Activated CD4-positive, CD25-positive, alpha-beta regulatory T cell treated with anti-CD3 and anti-CD28 coated beads, Interleukin-2, amount 50 U/mL, for 72 hours (primary cell): ENCODE measurements around the gene VSIG4.
"Not testable (repeated sequence)": the region's sequence is repeated elsewhere in the genome, so short reads cannot be mapped to it uniquely, and the experiment has no call there.

Experiments
- DNase-seq: peaks from one replicate; pipeline ENCODE4 v3.0.0; 2021

VSIG4 gene

DNA sequence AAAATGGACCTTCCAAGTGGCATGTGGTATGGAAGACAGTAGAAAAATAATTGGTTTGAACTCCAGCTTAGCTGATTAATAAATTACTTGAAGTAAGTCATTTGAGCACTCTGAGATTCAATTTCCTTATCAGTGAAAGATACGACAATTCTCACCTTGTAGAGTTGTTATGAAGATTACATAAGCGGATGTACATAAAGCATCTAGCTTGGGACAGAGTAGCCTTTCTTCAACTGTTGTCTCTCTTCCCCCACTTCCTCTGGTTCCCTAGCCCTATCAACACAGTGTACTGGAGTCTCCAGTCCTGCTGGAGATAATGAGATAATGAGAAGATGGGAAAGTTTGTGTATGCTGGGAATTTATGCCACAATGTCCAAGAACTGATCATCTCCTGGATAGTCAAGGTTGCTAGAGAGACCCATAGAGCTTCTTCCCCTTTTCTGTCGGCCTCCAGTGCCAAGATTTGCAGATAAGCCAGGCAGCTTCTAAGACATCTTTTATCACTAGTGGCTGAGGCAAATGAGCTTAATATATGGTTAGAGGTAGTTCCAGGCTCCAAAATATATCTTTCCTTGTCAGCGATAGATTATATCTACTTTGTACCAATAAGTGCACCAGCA, 33.9 kb downstream of the VSIG4 start:
- DNase-seq = no peak

DNA sequence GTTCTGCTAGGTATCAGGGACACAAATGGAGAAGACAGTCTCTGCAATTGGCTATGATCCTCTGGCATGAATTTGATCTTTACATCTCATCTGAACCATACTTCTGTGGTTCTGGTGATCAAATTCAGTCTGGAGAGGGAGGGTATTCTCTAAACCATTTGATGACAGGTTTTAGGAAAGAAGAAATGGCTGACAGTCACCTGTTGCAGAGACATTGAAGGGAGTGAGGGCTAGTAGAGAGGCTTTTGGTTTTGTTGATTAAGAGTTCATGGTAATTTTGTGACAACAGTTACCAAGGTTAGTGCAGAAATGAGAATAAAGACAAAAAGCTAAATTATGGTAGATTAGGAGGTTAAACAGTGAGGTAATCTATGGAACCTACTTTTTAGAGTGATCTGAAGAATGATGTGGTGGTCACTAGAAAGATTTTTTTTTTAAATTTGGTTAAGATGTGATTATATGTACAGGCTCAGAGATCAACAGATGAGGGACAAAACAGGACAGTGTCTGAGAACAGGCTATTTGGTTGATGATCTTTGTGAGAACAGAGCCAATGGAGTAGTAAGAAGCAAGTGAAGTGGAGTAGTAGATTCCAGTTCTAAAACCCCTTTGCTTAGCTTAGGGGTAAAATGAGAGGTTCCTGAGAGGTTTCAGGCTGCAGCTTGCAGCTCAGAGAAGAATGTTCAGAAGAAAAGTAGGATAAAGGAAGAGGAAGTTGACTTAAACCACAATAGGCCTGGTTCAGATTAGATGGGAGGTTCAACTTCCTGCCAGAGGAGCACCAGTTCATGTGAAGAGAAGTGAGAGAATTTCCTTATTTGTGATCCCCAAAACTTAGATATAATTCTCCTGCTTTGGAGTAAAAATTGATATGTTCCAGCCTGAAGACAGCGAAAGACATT, 34.7 kb downstream of the VSIG4 start:
- DNase-seq = no peak

DNA sequence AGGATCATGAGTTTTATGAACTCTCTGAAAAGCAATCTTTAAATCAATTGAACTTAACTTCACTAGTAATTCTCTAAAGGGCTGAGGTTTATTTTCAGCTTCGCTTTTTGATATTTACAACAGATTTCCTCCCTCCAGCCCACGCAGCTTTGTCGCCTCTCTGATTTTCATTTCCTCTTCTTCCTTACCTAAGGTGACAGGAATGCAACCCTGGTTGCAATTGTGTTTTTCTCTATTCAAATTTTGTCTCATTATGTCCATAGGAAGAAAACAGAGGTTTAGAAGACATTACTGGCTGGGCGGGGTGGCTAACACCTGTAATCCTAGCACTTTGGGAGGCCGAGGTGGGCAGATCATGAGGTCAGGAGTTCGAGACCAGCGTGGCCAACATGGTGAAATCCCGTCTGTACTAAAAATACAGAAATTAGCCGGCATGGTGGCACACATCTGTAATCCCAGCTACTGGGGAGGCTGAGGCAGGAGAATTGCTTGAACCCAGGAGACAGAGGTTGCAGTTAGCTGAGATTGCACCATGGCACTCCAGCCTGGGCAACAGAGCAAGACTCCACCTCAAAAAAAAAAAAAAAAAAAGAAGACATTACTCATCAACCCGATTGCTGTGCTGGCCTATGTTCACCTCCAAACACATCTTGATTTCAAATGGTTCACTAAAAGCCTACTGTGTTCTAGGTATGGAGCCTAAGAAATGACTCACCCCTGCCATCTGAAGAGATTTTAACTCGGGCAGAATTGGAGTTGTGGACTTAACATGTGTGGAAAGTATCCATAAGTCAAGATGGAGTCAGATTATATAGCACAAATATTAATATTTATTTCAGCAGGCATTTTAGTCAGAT, 36.8 kb downstream of the VSIG4 start:
- no peak for DNase-seq

DNA sequence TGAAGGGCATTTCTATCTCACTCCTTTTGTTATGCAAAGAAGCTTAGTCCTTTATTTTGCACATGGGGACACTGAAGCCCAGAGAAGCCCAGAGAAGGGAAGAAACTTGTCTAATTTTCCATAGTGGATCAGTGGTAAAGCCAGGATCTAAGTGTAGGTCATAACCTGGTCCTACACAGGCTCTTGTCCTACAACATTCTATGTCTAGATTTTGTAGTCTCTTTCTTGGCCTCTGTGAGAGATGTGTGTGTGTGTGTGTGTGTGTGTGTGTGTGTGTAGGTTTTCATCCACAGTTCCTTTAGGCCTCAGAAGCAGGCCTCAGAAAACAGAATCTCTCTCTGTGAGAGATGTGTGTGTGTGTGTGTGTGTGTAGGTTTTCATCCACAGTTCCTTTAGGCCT, 38.3 kb downstream of the VSIG4 start:
- no peak for DNase-seq

DNA sequence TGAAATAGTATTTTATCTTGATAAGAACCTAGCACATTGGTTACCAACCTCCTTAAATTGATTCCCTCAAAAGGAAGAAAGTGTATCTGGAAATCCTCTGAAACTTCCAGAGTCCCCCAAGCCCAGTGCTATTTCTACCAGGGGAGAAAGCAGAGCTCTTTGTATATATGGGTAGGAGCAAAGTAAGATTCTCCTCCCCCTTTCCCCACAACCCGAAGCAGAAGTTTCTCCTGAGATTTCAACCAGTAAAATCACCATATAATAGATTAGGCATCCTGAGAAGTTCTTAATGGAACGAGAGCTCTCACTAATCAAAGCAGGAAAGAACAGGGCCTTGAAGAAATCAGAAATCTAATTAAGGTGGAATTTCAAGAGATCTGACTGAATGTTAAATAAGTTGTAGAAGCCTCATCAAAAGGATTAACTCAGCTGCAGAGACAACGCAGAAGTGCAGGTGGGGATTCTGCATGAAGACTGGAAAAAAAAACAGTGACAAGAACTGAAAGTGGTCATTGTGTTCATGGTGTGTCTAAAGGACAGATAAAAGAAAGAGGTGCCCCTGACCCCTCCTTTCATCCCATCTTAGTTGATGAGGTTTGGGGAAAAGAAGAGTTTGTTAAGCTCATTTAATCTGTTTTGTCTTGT, 39.1 kb downstream of the VSIG4 start:
- DNase-seq = no peak

DNA sequence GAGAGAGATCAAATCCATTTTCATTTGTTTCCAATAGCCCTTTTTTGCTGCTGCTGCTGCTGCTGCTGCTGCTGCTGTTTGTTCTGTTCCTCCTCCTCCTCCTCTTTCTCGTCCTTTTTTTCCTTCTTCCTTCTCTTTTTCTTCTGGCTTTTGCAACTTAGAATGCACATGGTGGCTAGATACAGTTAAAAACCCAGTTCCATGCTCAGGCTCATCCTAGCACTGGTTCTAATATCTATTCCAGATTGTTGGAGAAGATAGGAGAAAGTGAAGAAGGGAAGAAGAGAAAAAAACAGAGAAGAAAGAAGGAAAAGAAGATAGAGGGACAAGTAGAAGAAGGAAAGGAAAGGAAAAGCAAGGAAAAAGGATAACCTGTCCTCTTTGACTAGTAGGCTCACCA, 39.7 kb downstream of the VSIG4 start:
- DNase-seq = no peak

DNA sequence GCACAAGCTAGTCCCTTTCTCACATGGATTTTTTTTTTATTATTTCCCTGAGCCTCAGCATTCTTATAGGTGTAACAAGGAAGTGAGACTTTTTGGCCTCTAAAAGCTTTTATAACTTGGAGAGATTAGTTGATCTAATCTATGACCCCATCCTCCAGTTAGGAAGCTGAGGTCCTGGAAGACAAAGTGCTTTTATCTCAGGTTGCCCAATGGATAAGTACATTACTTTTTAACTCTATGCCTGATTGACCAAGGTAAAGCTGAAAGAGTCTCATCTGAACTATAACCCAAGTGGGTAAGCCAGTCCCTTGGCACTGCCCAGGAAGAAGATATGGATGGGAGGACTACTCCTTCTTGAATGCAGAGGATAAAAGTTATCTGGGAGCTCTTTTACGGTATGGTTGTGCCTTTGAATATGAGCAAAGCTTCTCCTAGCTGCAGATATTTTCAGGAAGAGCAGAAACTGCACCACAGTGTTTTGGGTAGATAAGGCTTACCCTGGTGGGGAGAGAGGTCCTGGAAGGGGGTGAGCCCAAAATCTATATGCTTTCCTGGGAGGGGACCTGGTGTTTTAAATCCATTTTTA, 40.2 kb downstream of the VSIG4 start:
- no peak for DNase-seq

DNA sequence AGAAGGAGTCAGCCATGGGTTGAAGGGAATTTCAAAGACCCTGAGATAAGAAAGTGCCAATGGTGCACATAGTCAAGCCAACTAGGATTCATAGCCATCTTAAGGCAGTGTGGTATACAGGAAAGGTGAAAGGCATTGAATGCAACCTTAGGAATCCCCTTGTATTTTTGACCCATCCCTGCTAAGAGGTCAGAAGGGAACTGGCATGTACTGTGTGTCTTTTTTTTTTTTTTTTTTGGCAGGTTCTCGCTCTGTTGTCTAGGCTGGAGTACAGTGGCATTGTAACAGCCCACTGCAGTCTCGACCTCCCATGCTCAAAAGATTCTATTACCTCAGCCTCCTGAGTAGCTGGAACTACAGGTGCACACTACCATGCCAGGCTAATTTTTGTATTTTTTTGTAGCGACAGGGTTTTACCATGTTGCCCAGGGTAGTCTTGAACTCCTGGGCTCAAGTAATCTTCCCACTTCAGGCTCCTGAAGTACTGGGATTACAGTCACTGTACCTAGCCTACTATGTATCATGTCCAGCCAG, 40.8 kb downstream of the VSIG4 start:
- no peak for DNase-seq

DNA sequence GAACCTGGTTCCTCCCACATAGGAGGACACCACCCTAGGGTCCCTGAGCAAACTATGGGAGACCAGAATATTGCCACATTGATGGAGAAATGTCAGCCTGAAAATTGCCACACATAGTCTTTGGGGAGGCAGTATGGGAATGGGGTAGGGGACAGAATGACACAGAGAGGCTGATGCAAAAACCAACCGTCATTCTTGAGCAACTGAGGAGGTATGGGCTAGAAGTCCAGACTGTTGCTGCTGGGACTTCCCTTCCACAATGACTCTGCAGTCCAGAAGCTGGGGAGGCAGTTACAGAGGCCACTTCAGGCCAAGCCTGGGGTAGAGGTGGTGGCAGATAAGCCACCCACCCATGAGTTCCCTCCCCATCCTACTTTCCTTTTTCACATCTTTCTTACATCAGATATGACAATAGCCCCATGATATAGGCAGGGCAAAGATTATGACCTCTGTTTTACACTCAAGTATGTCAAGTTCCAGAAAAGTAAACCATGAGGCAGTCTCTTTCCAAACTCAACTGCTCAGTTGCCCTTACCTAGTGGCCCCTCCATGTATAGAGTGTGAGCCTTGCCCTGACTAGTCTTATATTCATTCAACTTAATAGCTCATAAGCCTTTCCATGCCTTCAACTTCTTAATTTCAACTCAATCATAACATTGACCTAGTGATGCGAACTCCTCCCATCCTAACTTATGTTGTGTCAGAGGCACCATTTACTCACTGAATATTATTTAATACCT, 41.7 kb downstream of the VSIG4 start:
- no peak for DNase-seq

DNA sequence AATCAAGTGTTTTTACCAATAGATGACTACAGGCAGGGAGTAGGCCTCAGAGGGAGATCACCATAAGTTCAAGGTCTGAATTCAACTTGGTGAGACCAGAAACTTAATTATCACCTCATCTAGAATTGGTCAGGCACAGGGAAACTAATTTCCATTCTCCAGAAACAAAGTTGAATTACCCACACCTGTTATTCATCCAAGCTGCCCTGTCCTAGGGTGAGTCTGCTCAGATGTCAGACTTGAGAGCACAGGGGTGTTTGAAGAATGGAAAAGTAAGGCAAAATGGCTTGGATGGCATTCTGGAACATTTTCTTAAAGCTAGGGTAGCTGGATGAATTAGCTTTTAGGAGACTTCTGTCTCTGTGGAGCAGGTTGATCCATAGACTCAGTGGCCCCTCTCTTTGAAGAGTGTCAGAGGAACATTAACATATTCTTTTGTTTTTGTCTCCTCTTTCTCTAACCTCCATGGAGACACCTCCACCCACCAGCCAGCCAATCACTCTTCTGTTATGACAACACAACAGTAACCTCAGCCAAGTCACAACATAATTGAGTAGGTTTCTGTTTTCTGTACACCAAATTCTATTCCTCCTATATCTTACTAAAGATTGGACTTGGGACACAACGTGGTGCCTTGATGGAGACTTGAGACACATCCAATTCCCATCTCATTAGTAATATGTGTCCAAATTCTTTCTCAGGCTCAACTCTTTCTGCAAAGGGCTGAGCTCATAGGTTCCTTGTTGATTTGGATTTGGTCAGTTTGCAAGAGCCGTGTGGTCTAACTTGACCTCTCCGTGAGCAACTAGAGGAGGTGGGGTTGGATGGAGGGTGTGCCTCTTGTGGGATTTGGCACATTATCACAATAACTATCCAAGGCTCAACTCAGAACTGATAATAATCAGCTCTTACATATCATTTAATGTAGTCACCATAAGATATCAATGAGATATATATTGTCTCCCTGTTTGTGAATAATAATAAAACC, 45.1 kb downstream of the VSIG4 start:
- DNase-seq = no peak

DNA sequence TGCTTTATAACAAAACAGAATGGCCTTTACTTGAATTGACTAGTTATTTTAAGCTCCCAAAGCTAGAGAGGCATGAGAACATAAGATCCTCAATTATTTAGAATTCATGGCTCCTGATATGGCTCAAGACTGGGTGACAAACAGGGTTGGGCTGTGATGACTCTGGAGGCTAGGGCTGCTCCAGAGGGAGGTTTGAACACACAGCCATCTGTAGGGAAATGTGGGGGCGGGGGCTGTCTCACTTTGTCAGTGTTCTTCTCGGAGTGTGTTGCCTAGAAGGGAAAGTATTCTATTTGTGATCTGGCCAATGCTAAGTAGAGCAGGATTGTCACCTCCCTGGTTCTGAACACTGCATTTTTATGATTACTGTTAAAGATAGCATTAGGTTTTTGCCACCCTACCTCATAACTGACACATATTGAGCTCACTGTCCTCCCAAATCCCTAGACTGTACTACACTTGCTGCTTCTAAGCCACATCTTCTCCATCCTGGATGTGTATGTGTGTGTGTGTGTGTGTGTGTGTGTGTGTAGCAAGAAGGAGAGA, 45.9 kb downstream of the VSIG4 start:
- no peak for DNase-seq

DNA sequence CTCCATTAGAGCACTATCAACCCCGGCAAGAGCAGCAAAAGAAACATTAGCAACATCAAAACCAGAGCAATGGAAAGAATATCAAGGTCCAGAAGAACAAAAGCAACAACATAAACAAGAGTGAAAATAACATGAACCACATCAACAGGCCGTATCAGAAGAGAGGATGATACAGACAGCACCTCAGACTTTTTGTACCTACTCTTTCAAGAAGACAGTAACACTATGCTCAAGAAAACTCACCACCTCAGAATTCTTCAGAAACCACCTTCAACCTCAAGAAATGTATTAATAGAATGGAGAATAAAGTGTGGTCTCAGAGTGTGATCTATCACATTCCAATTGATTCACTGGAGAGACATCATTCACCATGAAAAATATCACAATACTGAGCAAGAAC, 46.5 kb downstream of the VSIG4 start:
- DNase-seq = no peak

DNA sequence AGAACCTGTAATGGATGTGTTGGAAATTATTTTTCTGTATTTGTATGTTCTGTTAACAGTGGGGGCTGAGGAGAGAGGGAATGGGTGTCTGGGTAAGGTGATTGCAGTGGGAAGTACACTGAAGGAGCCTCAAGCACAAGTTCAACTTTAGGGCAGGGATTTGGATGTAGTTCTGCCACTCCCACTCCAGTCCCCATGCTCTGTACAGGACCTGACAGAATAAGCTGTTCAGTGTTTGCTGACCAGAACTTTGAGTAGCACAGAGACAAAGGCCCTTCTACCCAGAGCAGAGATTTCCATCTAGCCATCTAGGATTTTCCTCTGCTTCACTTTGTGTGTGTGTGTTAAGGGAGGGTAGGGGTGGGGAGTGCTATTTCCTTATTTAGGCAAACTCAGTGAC, 49.2 kb downstream of the VSIG4 start:
- DNase-seq = no peak

DNA sequence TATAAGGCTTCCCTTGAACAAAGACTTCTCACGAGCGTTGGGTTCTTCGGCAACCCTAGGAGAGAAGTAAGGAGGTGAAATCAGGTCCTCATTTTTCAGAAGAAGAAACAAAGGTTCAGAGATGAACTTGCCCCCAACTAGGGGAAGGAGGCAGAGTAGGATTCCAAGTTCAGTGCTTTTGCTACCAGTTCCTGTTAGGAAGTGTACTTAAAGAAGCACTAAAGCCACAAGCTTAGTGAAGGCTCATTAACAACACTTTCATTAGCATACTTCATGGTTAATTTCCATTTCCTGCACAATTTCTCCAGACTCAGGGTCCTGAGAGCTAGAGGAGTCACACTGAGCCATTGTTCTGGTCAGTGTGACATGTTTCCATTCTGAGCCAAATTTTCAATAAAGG, 52.1 kb downstream of the VSIG4 start:
- no peak for DNase-seq

DNA sequence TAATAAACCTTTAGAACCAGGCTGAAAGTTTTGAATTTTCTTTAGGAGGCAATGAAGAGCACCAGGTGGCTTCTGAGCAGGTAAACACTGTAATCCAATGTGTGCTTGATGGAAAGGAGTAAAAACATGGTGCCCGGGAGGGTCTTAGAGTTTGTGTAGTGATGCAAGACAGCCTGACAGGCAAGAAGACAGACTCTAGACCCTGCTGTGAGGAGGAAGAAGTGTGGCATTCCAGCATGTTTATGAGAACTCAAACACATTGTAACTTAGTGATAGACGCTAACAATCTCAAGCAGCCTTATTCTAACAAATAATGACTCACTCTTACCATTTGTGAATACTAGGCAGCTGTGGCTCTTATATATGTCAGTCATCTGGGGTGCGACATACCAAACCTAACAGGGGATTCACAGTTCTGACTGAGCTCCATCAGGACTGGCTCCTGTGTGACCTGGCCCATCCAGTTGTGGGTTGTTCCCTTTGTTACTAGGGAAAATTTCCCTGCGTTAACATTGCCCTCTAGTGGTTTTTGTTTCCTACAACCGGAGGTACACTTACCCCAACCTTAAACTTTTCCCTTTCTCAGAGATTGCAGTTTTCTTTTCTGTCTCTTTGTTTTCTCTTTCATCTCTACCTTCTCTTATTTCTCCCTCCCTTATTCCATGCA, 53.8 kb downstream of the VSIG4 start:
- DNase-seq = no peak

DNA sequence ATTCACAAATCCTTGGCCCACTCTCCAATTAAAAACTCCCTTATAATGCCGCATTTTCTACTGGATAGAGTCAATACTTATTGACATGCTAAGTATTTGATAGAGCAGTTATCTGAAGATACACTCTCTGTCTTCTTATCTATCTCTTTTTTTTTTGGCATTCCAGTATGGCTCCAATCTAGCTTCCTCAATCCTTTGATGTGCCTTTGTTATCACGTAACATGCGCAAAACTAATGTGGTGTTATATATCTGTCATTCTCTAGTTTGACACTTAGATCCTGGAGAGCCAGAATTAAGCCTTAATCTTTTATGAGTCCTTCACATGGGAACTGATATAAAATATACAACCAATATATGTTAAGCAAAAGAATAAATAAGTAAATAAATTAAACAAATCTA, 54.7 kb downstream of the VSIG4 start:
- no peak for DNase-seq

DNA sequence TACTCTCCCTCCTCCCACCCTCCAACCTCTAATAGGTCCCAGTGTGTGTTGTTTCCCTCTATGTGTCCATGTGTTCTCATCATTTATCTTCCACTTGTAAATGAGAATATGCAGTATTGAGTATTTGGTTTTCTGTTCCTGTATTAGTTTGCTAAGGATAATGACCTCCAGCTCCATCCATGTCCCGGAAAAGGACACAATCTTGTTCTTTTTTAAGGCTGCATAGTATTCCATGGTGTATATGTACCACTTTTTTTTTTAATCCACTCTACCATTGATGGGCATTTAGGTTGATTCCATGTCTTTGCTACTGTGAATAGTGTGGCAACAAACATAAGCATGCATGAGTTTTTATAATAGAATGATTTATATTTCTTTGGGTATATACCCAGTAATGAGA, 62.7 kb downstream of the VSIG4 start:
- not testable (repeated sequence) for DNase-seq

DNA sequence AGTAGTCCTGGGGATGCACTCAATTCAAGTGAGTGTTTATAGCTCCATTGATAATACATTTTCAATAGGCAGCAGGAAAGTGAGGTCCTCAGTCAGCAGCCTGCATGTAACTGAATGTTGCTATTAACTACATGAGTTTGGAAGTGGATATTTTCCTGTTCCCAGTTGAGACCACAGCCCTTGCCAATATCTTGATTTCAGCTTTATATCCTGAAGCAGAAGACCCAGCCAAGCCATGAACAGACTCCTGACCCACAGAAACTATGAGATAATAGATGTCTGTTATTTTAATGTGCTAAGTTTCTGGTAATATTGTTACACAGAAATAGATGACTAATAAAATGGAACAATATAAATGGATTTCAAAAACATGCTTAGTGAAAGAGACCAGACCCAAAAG, 63.7 kb downstream of the VSIG4 start:
- no peak for DNase-seq

DNA sequence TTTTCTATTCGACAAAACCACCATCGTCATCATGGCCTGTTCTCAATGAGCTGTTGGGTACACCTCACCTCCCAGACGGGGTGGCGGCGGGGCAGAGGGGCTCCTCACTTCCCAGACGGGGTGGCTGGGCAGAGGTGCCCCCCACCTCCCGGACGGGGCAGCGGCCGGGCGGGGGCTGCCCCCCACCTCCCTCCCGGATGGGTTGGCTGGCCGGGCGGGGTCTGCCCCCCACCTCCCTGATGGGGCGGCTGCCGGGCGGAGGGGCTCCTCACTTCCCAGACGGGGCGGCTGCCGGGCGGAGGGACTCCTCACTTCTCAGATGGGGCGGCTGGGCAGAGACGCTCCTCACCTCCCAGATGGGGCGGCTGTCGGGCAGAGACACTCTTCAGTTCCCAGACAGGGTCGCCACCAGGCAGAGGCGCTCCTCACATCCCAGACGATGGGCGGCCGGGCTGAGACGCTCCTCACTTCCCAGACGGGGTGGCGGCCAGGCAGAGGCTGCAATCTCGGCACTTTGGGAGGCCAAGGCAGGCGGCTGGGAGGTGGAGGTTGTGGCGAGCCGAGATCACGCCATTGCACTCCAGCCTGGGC, 64.6 kb downstream of the VSIG4 start:
- DNase-seq = not testable (repeated sequence)
